ENCODE measurements around the gene FER1L5.

FER1L5 gene

DNA sequence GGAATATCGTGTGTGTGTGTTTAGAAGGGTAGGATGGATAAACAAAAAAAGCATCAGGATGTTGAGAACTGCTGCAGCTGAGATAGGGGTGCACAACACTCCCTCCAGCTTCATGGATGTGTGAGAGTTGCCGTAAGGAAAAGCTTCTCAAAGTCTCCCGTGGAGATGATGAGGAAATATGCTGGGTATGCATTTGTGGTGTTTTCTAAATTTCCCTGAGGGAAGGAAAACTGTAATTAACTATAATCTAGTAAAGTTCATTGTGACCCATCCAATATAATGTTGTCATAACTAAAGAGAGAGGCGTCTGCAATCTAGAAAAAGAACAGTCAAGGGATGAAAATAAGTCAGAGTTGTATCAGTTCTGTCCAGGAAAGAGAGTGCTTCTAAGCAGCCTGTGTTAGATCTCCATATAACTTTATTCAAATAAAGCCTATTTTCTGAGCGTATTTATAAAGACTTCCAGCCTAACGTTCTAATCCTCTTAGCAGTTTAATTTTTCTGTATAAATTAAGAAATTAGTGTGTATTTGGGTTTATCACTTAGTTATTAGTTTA, 104.6 kb downstream of the FER1L5 start:
- no peak for DNase-seq (ENCODE audit: low spot score)

DNA sequence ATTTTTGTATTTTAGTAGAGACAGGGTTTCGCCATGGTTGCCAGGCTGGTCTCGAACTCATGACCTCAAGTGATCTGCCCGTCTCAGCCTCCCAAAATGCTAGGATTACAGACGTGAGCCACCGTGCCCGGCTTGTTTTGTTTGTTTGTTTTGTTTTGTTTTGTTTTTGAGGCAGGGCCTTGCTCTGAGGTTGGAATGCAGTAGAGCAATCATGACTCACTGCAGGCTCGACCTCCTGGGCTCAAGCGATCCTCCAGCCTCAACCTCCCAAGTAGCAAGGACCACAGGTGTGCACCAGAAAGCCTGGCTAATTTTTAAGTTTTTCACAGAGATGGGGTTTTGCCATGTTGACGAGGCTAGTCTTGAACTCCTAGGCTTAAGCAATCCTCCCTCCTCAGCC, 109.2 kb downstream of the FER1L5 start:
- DNase-seq (ENCODE audit: low spot score), result no peak

DNA sequence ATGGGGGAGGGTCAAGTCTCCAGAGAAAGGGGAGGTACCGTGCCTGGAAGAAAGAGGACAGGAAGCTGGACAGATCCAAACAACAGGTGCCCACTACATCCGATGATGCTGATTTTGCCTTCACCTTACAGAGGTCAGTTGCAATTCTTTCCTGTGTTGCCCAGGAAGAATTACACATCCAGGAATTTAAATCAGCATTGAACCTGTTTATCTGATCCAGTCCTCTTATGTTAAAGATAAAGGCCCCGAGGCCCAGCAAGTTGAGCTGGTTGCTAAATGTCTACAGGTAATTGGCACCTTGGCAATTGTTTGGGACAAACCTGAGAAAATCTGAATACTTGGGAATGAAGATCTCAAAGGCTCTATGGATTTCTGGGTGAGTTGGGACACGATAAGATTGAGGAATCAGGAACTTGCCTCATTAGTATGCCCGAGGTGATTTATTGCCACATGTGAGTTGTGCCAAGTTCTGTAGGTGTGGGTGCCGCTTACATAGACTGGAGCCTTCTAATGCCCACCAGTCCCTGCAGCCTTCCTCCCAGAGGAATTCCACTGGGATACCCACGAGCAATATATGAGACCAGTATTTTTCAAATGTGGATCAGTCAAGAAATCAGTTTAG, 111.2 kb downstream of the FER1L5 start:
- no peak for DNase-seq (ENCODE audit: low spot score)

DNA sequence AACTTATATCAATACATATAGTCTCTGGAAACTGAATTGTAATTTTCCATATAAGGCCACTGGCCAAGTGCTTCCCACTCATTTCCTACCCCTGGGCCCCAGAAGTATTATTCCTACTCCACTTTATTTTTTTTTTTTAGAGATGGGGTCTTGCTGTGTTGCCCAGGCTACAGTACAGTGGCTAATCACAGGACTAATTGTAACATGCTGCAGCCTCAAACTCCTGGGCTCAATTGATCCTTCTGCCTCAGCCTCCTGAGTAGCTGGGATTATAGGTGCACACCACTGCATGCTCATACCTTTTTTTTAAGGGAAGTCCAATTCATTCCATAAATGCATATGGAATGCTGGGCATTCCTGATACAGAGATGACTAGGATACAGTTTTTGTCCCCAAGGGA, 111.8 kb downstream of the FER1L5 start:
- no peak for DNase-seq (ENCODE audit: low spot score)
